ENCODE results near the gene CLDN18. TPM values are rescaled to one million over a fixed set of nuclear protein-coding genes. Genes with fewer than 3 reads are reported as not detected.

Gene CLDN18
- total and polyA plus RNA-seq, 2 donors (not counting 1 experiment from before 2014, with no cell fraction given): not detected

- Histone ChIP-seq H3K4me2 (replicated peaks; ENCODE audit: low read depth, low read length, poor library complexity, severe bottlenecking) (no peak overlapping the region), H3K79me2 (ENCODE audit: control insufficient read depth, insufficient read depth, low read length) (no peaks in the 10 kb centered on the region), H2AFZ (ENCODE audit: insufficient read depth, low read depth, low read length, poor library complexity, severe bottlenecking) (no peak overlapping the region), H3K36me3 (replicated peaks in 1 of 2; ENCODE audit: control extremely low read depth in 1 of 2, control insufficient read depth in 1 of 2, extremely low read depth in 1 of 2, insufficient read depth in 2 of 2, low read length in 1 of 2) (no peaks in the 10 kb centered on the region), H3K27me3 (replicated peaks in 1 of 4; ENCODE audit: control extremely low read depth in 1 of 4, control insufficient read depth in 3 of 4, insufficient read depth in 4 of 4, low read length in 3 of 4) (peaks cover 0 to 7% (median 0%) of the 10 kb centered on the region in 4 experiments), H3K27ac (ENCODE audit: low read length in 2 of 2) (no peak overlapping the region), H3K4me1 (ENCODE audit: control insufficient read depth in 2 of 2, insufficient read depth in 2 of 2, low read length in 2 of 2) (no peaks in the 10 kb centered on the region), H3K4me3 (ENCODE audit: control extremely low read depth in 1 of 5, extremely low read depth in 1 of 5, insufficient read depth in 1 of 5, low read depth in 2 of 5, low read length in 4 of 5) (no peak overlapping the region), H4K20me1 (ENCODE audit: control insufficient read depth, insufficient read depth, low read length, poor library complexity, severe bottlenecking) (no peaks in the 10 kb centered on the region), H3K9ac (ENCODE audit: low read length) (no peak overlapping the region), H3K9me3 (ENCODE audit: control extremely low read depth in 1 of 3, control insufficient read depth in 2 of 3, insufficient read depth in 1 of 3, low read length in 2 of 3) (peaks cover 0 to 3% (median 0%) of the 10 kb centered on the region in 3 donors)
- Mint-ChIP-seq H3K4me1 (no peaks in the 10 kb centered on the region), H3K27me3 (peaks cover 32% of the 10 kb centered on the region), H3K27ac (no peak overlapping the region), H3K4me3 (no peak overlapping the region), H3K9me3 (ENCODE audit: insufficient read depth) (peaks cover 4% of the 10 kb centered on the region)
- intact Hi-C loops (cut with micrococcal nuclease): no loop called here
- no CpG with 5 or more reads among the region's 1 CpG for WGBS (ENCODE audit: insufficient coverage)
- ATAC-seq (ENCODE audit: low read depth) (no peak), DNase-seq (no peak)
- CTCF ChIA-PET: no interaction called here
- POLR2A ChIA-PET: no interaction called here
- TF ChIP-seq EZH2 (IDR thresholded peaks at IDR 0.05; ENCODE audit: borderline replicate concordance, insufficient read depth, low read depth, low read length, poor library complexity, severe bottlenecking) (no peak), CTCF (IDR thresholded peaks at IDR 0.05) (no peak)
Measured at GRCh38 chr3:138078901-138079344, 69.0 kb downstream of the CLDN18 start.

- intact Hi-C loops (cut with micrococcal nuclease): no loop called here
- H3K27me3 Mint-ChIP-seq: peaks cover 32% of the 10 kb centered on the region
- H3K4me1 ChIP-seq (ENCODE audit: control insufficient read depth in 2 of 2, insufficient read depth in 2 of 2, low read length in 2 of 2): no peaks in the 10 kb centered on the region
Measured at GRCh38 chr3:138079901-138080300, 69.9 kb downstream of the CLDN18 start.

More at GRCh38 chr3:138079901-138080300, 69.9 kb downstream of the CLDN18 start:
- no peaks in the 10 kb centered on the region for H3K36me3 ChIP-seq (replicated peaks in 1 of 2; ENCODE audit: control extremely low read depth in 1 of 2, control insufficient read depth in 1 of 2, extremely low read depth in 1 of 2, insufficient read depth in 2 of 2, low read length in 1 of 2)
- ATAC-seq (ENCODE audit: low read depth): no peak
- H3K9ac ChIP-seq (ENCODE audit: low read length): no peak overlapping the region
- H3K4me2 ChIP-seq (replicated peaks; ENCODE audit: low read depth, low read length, poor library complexity, severe bottlenecking): no peak overlapping the region
- no peak overlapping the region for H3K4me3 ChIP-seq (ENCODE audit: control extremely low read depth in 1 of 5, extremely low read depth in 1 of 5, insufficient read depth in 1 of 5, low read depth in 2 of 5, low read length in 4 of 5)
- no peak overlapping the region for H3K27ac ChIP-seq (ENCODE audit: low read length in 2 of 2)
- Mint-ChIP-seq H3K4me1 (no peaks in the 10 kb centered on the region), H3K4me3 (no peak overlapping the region), H3K9me3 (ENCODE audit: insufficient read depth) (peaks cover 4% of the 10 kb centered on the region), H3K27ac (no peak overlapping the region)
- TF ChIP-seq CTCF (IDR thresholded peaks at IDR 0.05): no peak
- TF ChIP-seq EZH2 (IDR thresholded peaks at IDR 0.05; ENCODE audit: borderline replicate concordance, insufficient read depth, low read depth, low read length, poor library complexity, severe bottlenecking): no peak
- H3K27me3 ChIP-seq (replicated peaks in 1 of 4; ENCODE audit: control extremely low read depth in 1 of 4, control insufficient read depth in 3 of 4, insufficient read depth in 4 of 4, low read length in 3 of 4): peaks cover 0 to 7% (median 0%) of the 10 kb centered on the region in 4 experiments
- H3K9me3 ChIP-seq (ENCODE audit: control extremely low read depth in 1 of 3, control insufficient read depth in 2 of 3, insufficient read depth in 1 of 3, low read length in 2 of 3): peaks cover 0 to 3% (median 0%) of the 10 kb centered on the region in 3 donors
- ChIA-PET CTCF (interaction anchor here (0.7 kb wide), 1 partner anchor 12 kb away, joined by 3 read pairs; no protein-coding TSS in a partner anchor), POLR2A (no interaction called here)
- H2AFZ ChIP-seq (ENCODE audit: insufficient read depth, low read depth, low read length, poor library complexity, severe bottlenecking): no peak overlapping the region
- no peaks in the 10 kb centered on the region for H4K20me1 ChIP-seq (ENCODE audit: control insufficient read depth, insufficient read depth, low read length, poor library complexity, severe bottlenecking)
- DNase-seq: no peak
- WGBS (ENCODE audit: insufficient coverage): 80% methylated on average over 4 of the region's 5 CpGs
- H3K79me2 ChIP-seq (ENCODE audit: control insufficient read depth, insufficient read depth, low read length): no peaks in the 10 kb centered on the region

Data from B cell (primary cell).